PC-9 (cell line): ENCODE results near the gene MBTPS1. TPM values are rescaled to one million over a fixed set of nuclear protein-coding genes. Genes with fewer than 3 reads are reported as not detected.

Experiments
- BruUV-seq: library from RNA; stranded (reverse); fragments of 400-500 nt; replicated peaks from 2 replicates; lab custom pipeline; 2021; lab: Mats Ljungman, UMichigan
- CTCF ChIA-PET: fragments of 300-600 bp; sonication (Branson Sonifier 250); formaldehyde crosslinking; loops from one replicate; lab custom pipeline; 2022; ENCODE audit warnings: antibody characterized with exemption; lab: Charles Lee
- POLR2A ChIA-PET: fragments of 300-600 bp; sonication (Branson Sonifier 250); formaldehyde crosslinking; loops from one replicate; lab custom pipeline; 2022; ENCODE audit warnings: antibody characterized with exemption; ENCODE audit not compliant: unreplicated experiment; lab: Charles Lee
- DNase-seq, 2 experiments: peaks; one replicate each; pipeline versions ENCODE4 v3.0.0 to v3.0.0-alpha.2; 2015 to 2022; ENCODE audit warnings: mixed read lengths in 1 of 2
- H2AFZ ChIP-seq: fragments of 200-600 bp; sonication (generic); 2 replicates; pipeline ENCODE4 v1.8.1; 2017; ENCODE audit warnings: antibody characterized with exemption
- H3F3A ChIP-seq: fragments of 200-600 bp; sonication (generic); 2 replicates; pipeline ENCODE4 v1.8.1; 2017; ENCODE audit warnings: antibody characterized with exemption, mild to moderate bottlenecking, low read depth; ENCODE audit not compliant: insufficient read depth
- H3K27ac ChIP-seq: fragments of 200-600 bp; sonication (generic); 2 replicates; pipeline ENCODE4 v1.6.1; 2016; ENCODE audit warnings: mixed run types
- H3K27me3 ChIP-seq: fragments of 200-600 bp; sonication (generic); 2 replicates; pipeline ENCODE4 v1.6.1; 2016; ENCODE audit warnings: low read depth, mixed run types; ENCODE audit not compliant: insufficient read depth
- H3K36me3 ChIP-seq: fragments of 200-600 bp; sonication (generic); 2 replicates; pipeline ENCODE4 v1.6.1; 2016; ENCODE audit warnings: low read depth, mixed run types
- H3K4me1 ChIP-seq: fragments of 200-600 bp; sonication (generic); replicated peaks from 2 replicates; pipeline ENCODE4 v1.6.1; 2016; ENCODE audit warnings: mixed run types; ENCODE audit not compliant: insufficient read depth
- H3K4me2 ChIP-seq: fragments of 200-600 bp; sonication (generic); 2 replicates; pipeline ENCODE4 v1.6.1; 2017; ENCODE audit warnings: mixed run types
- H3K4me3 ChIP-seq: fragments of 200-600 bp; sonication (generic); 2 replicates; pipeline ENCODE4 v1.6.1; 2016; ENCODE audit warnings: mixed run types
- H3K79me2 ChIP-seq: fragments of 200-600 bp; sonication (generic); 2 replicates; pipeline ENCODE4 v1.6.1; 2017; ENCODE audit warnings: low read depth, mixed run types
- H3K9me2 ChIP-seq: fragments of 200-600 bp; sonication (generic); 2 replicates; pipeline ENCODE4 v1.8.1; 2017; ENCODE audit warnings: mild to moderate bottlenecking; ENCODE audit not compliant: insufficient read depth
- H3K9me3 ChIP-seq: fragments of 200-600 bp; sonication (generic); 2 replicates; pipeline ENCODE4 v1.8.1; 2016; ENCODE audit warnings: low read depth; ENCODE audit not compliant: insufficient read depth
- H4K20me1 ChIP-seq: fragments of 200-600 bp; sonication (generic); 2 replicates; pipeline ENCODE4 v1.8.1; 2017; ENCODE audit not compliant: insufficient read depth
- EZH2 ChIP-seq: fragments of 200-600 bp; sonication (generic); IDR thresholded peaks from 2 replicates; pipeline ENCODE4 v1.8.0; 2017; ENCODE audit warnings: antibody characterized with exemption, low read depth
- intact Hi-C: fragments of 100-400 bp; cut with micrococcal nuclease; formaldehyde crosslinking; loops from one replicate; pipeline ENCODE4 v1.10.0; 2022; ENCODE audit not compliant: unreplicated experiment
- total RNA-seq: library from RNA; stranded (reverse); gene quantifications from 2 replicates; pipeline ENCODE4 v1.2.3, GENCODE V29; 2021
- TF ChIP-seq, protein P1 (sequence below): fragments of 200-600 bp; sonication (generic); conservative IDR thresholded peaks from 2 replicates; pipeline ENCODE4 v1.6.1; 2017; ENCODE audit warnings: mixed run types, antibody characterized with exemption, mild to moderate bottlenecking, moderate library complexity

MBTPS1 gene
- total RNA-seq, 1 experiment from 2014 or later: 96.0 TPM

DNA sequence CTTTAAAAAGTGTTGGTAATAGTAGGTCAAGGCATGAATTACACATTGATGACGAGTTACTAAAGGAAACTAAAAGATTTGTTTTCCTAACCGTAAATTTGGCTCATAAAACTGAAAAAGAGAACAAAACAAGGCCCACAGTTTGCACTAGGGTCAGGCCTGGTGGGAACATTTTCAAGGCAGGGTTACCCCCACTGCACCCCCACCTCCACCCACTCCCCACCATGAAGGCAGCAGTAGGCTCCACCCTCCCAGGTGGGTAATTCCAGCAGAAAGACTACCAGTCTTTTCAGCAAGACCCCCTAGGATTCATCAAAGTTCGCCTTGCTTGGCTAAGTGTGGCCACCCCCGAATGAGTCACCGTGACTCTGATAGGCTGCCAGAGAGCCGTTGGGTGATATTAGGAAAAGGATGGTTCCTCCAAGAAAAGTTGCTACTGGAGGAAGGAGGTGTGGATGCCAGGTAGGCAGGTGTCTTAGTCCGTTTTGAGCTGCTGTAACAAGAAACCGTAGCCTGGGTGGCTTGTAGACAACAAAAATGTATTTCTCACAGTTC lies 37.0 kb upstream of the MBTPS1 start:
- CTCF ChIA-PET: no interaction called here

DNA sequence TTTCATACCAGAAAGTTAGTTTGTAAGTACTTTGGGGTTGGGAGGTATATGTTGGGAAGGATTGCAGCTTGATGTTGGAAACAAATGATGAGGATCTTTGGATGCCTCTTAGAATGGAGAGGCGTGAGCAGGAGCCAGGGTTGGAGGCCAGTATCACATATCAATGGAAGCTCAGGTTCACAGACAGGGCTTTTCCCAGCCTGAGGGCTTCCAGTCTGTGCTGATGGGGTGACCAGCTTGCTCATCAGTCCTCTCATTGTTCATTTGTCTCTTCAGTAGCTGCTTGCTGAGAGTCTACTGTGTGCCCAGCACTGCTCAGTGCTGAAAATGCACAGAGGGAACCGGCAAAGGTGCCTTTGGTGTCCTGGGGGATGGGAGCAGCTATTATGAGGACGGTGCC lies 34.2 kb upstream of the MBTPS1 start:
- Histone ChIP-seq H3K79me2 (no peaks in the 10 kb centered on the region), H3K9me2 (no peaks in the 10 kb centered on the region), H3K4me1 (no peaks in the 10 kb centered on the region), H3K36me3 (no peaks in the 10 kb centered on the region), H3F3A (peaks cover 2% of the 10 kb centered on the region), H3K9me3 (0 out of 2 replicates have a peak, but pooled peaks cover 5% of the 10 kb centered on the region), H3K4me3 (no peak overlapping the region), H3K4me2 (no peak overlapping the region), H3K27me3 (no peaks in the 10 kb centered on the region), H2AFZ (no peak overlapping the region), H4K20me1 (no peaks in the 10 kb centered on the region), H3K27ac (no peak overlapping the region)
- TF ChIP-seq, protein P1, sequence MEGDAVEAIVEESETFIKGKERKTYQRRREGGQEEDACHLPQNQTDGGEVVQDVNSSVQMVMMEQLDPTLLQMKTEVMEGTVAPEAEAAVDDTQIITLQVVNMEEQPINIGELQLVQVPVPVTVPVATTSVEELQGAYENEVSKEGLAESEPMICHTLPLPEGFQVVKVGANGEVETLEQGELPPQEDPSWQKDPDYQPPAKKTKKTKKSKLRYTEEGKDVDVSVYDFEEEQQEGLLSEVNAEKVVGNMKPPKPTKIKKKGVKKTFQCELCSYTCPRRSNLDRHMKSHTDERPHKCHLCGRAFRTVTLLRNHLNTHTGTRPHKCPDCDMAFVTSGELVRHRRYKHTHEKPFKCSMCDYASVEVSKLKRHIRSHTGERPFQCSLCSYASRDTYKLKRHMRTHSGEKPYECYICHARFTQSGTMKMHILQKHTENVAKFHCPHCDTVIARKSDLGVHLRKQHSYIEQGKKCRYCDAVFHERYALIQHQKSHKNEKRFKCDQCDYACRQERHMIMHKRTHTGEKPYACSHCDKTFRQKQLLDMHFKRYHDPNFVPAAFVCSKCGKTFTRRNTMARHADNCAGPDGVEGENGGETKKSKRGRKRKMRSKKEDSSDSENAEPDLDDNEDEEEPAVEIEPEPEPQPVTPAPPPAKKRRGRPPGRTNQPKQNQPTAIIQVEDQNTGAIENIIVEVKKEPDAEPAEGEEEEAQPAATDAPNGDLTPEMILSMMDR: no peak
- TF ChIP-seq EZH2: no peak
- POLR2A ChIA-PET: no interaction called here
- no peak for DNase-seq
- no TSS peak for BruUV-seq
- intact Hi-C loops: no loop called here
- CTCF ChIA-PET: no interaction called here

More for the DNA sequence above, 37.0 kb upstream of the MBTPS1 start:
- Histone ChIP-seq H4K20me1 (no peaks in the 10 kb centered on the region), H3K4me2 (no peak overlapping the region), H3K9me3 (0 out of 2 replicates have a peak, but pooled peaks cover 5% of the 10 kb centered on the region), H3K27ac (no peak overlapping the region), H3K79me2 (no peaks in the 10 kb centered on the region), H3K4me1 (no peaks in the 10 kb centered on the region), H3K27me3 (no peaks in the 10 kb centered on the region), H3K9me2 (no peaks in the 10 kb centered on the region), H3F3A (peaks cover 6% of the 10 kb centered on the region), H3K36me3 (no peaks in the 10 kb centered on the region), H2AFZ (no peak overlapping the region), H3K4me3 (no peak overlapping the region)
- no peak for DNase-seq
- intact Hi-C loops: no loop called here
- no TSS peak for BruUV-seq
- POLR2A ChIA-PET: no interaction called here
- TF ChIP-seq EZH2: no peak
- TF ChIP-seq, protein P1: no peak

DNA sequence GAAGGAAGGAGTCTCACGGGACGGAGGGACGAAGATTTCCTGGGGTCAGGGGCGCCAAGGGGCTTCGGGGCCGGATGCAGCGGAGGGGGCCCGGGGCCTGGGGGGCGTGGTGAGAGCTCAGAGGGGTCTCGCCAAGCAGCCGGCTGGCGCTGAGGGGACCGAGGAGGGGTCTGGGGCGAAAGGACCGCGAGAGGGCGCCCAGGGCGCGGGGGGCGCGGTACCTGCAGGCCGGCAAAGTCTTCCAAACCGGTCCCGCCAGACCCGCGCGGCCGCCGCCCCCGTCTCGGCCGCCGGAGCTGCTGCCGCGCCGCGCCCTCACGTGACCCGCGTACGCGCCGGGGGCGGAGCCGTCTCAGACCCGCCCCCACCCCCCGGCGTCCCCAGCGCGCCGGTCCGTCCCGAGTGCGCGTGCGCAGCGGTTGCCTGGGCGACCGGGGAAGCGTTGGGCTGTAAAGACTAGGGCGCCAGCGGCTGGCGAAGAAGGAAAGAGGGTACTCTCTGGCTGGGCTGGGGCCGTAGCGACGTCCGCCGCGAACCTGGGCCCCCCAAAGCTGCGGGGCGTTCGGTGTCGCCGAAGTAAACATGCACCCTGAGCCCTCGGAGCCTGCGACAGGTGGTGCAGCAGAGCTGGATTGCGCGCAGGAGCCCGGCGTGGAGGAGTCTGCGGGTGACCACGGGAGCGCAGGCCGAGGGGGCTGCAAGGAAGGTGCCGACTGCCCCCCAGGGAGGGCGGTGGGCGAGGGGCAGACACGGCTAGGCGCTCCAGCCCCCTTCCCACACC lies 28.3 kb upstream of the MBTPS1 start, which contains the start of the genes DNAAF1 and HSDL1:
Gene DNAAF1 (plus strand): TSS at position 450 of the 781 bp plus-strand sequence. CDS start 133 bp downstream, at position 583.
Gene HSDL1 (minus strand): TSS at position 319 of the 781 bp plus-strand sequence. CDS start 13,856 bp downstream, outside the sequence.
- no peaks in the 10 kb centered on the region for H3K9me3 ChIP-seq
- no peaks in the 10 kb centered on the region for H4K20me1 ChIP-seq
- no peaks in the 10 kb centered on the region for H3K9me2 ChIP-seq
- no peak for TF ChIP-seq EZH2
- TF ChIP-seq, protein P1: peak; percentile 43; the same call in 1 of the 2 replicates
- CTCF ChIA-PET: interaction anchor here (0.6 kb wide), 2 partner anchors 12 to 33 kb away, joined by 3 read pairs; no protein-coding TSS in a partner anchor
- no peaks in the 10 kb centered on the region; the same call in 1 of the 2 replicates for H3K36me3 ChIP-seq
- no peaks in the 10 kb centered on the region for H3K27me3 ChIP-seq
- intact Hi-C loops: no loop called here
- H3F3A ChIP-seq: 0 out of 2 replicates have a peak, but pooled peaks cover 3% of the 10 kb centered on the region
- peak within 1 kb of the TSS; percentile 80 for H2AFZ ChIP-seq
- DNase-seq: peak; percentile 61 to 95
- peaks cover 32% of the 10 kb centered on the region for H3K79me2 ChIP-seq
- H3K4me3 ChIP-seq: peak within 1 kb of the TSS; percentile 65
- no TSS peak for BruUV-seq
- POLR2A ChIA-PET: no interaction called here
- H3K4me1 ChIP-seq: peaks cover 6% of the 10 kb centered on the region; the same call in 1 of the 2 replicates
- H3K4me2 ChIP-seq: peak within 1 kb of the TSS; percentile 94
- no peak within 1 kb of the TSS for H3K27ac ChIP-seq
